IMR-90 (cell line): ENCODE measurements around the gene SS18. TPM values are rescaled to one million over a fixed set of nuclear protein-coding genes. Genes with fewer than 3 reads are reported as not detected.
A peak's percentile ranks its signal among the peaks of the same experiment; 100 is the strongest.

Experiments used
- ATAC-seq: fragments of 200-7000 bp; cut with Tn5 transposase; 2 replicates; pipeline ENCODE4 v1.9.1; 2020; ENCODE audit warnings: low read depth, mild to moderate bottlenecking, moderate library complexity
- BruUV-seq: library from RNA; stranded (reverse); fragments of 400-500 nt; replicated peaks from 2 replicates; lab custom pipeline; 2021; lab: Mats Ljungman, UMichigan
- CTCF ChIA-PET: fragments of 300-600 bp; formaldehyde crosslinking; extraction: SDS; loops from one replicate; lab custom pipeline; 2021; ENCODE audit warnings: antibody characterized with exemption; lab: Yijun Ruan, JAX
- POLR2A ChIA-PET: fragments of 300-600 bp; sonication (Branson Sonifier 250); formaldehyde crosslinking; loops from one replicate; lab custom pipeline; 2022; ENCODE audit warnings: antibody characterized with exemption; ENCODE audit not compliant: unreplicated experiment; lab: Charles Lee
- DNase-seq: peaks from one replicate; pipeline ENCODE4 v3.0.0; 2013
- H2AFZ ChIP-seq: replicated peaks from 2 replicates; pipeline ENCODE3; 2013; ENCODE audit warnings: low read length, mild to moderate bottlenecking; ENCODE audit not compliant: poor library complexity
- H2AK5ac ChIP-seq: 2 replicates; pipeline ENCODE4 v1.6.1; 2013; ENCODE audit warnings: low read depth, low read length, inconsistent platforms
- H2AK9ac ChIP-seq: replicated peaks from 2 replicates; pipeline ENCODE3; 2013; ENCODE audit warnings: mild to moderate bottlenecking, low read depth, low read length, moderate library complexity; ENCODE audit not compliant: poor library complexity
- H2BK120ac ChIP-seq: 2 replicates; pipeline ENCODE4 v1.6.1; 2013; ENCODE audit warnings: low read depth, low read length, inconsistent platforms
- H2BK15ac ChIP-seq: 3 replicates; pipeline ENCODE4 v1.6.1; 2013; ENCODE audit warnings: low read depth, low read length, inconsistent platforms
- H2BK20ac ChIP-seq: 2 replicates; pipeline ENCODE4 v1.6.1; 2013; ENCODE audit warnings: low read depth, mild to moderate bottlenecking, inconsistent platforms, low read length, moderate library complexity
- H2BK5ac ChIP-seq: 2 replicates; pipeline ENCODE4 v1.6.1; 2013; ENCODE audit warnings: mild to moderate bottlenecking, low read depth, low read length, inconsistent platforms; ENCODE audit not compliant: poor library complexity, severe bottlenecking
- H3K14ac ChIP-seq: replicated peaks from 2 replicates; pipeline ENCODE4 v1.6.1; 2013; ENCODE audit warnings: low read depth, low read length, inconsistent platforms
- H3K18ac ChIP-seq: 2 replicates; pipeline ENCODE4 v1.6.1; 2013; ENCODE audit warnings: low read depth, low read length, control low read depth
- H3K23ac ChIP-seq: 2 replicates; pipeline ENCODE4 v1.6.1; 2013; ENCODE audit warnings: low read depth, low read length, inconsistent platforms
- H3K27ac ChIP-seq: 2 replicates; pipeline ENCODE4 v1.5.1; 2013; ENCODE audit warnings: mild to moderate bottlenecking, control low read depth, low read length; ENCODE audit not compliant: insufficient read depth
- H3K27me3 ChIP-seq: 2 replicates; pipeline ENCODE4 v1.6.1; 2013; ENCODE audit warnings: low read length; ENCODE audit not compliant: control insufficient read depth, insufficient read depth
- H3K36me3 ChIP-seq: 2 replicates; pipeline ENCODE4 v1.6.1; 2013; ENCODE audit warnings: low read length, mixed read lengths; ENCODE audit not compliant: control insufficient read depth, insufficient read depth
- H3K4ac ChIP-seq: 2 replicates; pipeline ENCODE4 v1.6.1; 2013; ENCODE audit warnings: low read depth, low read length, inconsistent platforms
- H3K4me1 ChIP-seq: 2 replicates; pipeline ENCODE4 v1.6.1; 2013; ENCODE audit warnings: low read length, mixed read lengths; ENCODE audit not compliant: control insufficient read depth, insufficient read depth
- H3K4me2 ChIP-seq: 2 replicates; pipeline ENCODE4 v1.6.1; 2013; ENCODE audit warnings: low read depth, mild to moderate bottlenecking, control low read depth, low read length, moderate library complexity
- H3K4me3 ChIP-seq: 2 replicates; pipeline ENCODE4 v1.5.1; 2013; ENCODE audit warnings: low read depth, mild to moderate bottlenecking, control low read depth, low read length, moderate library complexity; ENCODE audit not compliant: insufficient read depth
- H3K56ac ChIP-seq: 2 replicates; pipeline ENCODE4 v1.6.1; 2013; ENCODE audit warnings: low read length, inconsistent platforms; ENCODE audit not compliant: insufficient read depth; ENCODE audit errors: extremely low read depth
- H3K79me1 ChIP-seq, 2 experiments: 2 replicates each; pipeline ENCODE4 v1.6.1; 2013; ENCODE audit warnings: low read length in 2 of 2, inconsistent platforms in 1 of 2, low read depth in 1 of 2
- H3K9ac ChIP-seq: 2 replicates; pipeline ENCODE4 v1.6.1; 2013; ENCODE audit warnings: low read depth, low read length, control low read depth
- H3K9me1 ChIP-seq: 2 replicates; pipeline ENCODE4 v1.6.1; 2013; ENCODE audit warnings: low read length, inconsistent platforms; ENCODE audit not compliant: insufficient read depth
- H3K9me3 ChIP-seq: 2 replicates; pipeline ENCODE4 v1.6.1; 2013; ENCODE audit warnings: low read length; ENCODE audit not compliant: control insufficient read depth, insufficient read depth
- H4K20me1 ChIP-seq: 2 replicates; pipeline ENCODE4 v1.6.1; 2013; ENCODE audit warnings: low read length, inconsistent platforms; ENCODE audit not compliant: insufficient read depth
- H4K5ac ChIP-seq: 2 replicates; pipeline ENCODE4 v1.6.1; 2013; ENCODE audit warnings: mild to moderate bottlenecking, low read depth, low read length, control low read depth
- H4K8ac ChIP-seq, 2 experiments: 2 replicates each; pipeline ENCODE4 v1.6.1; 2013; ENCODE audit warnings: low read depth in 2 of 2, low read length in 2 of 2, control low read depth in 1 of 2, inconsistent platforms in 1 of 2
- H4K91ac ChIP-seq: 2 replicates; pipeline ENCODE4 v1.6.1; 2013; ENCODE audit warnings: low read depth, low read length, inconsistent platforms; ENCODE audit not compliant: insufficient read depth
- BHLHE40 ChIP-seq: fragments of 150-350 bp; IDR thresholded peaks from 2 replicates; pipeline ENCODE4 v1.6.1; 2016; ENCODE audit warnings: mild to moderate bottlenecking, low read depth, low read length
- CEBPB ChIP-seq: IDR thresholded peaks from 2 replicates; pipeline ENCODE4 v1.6.1; 2012; ENCODE audit warnings: low read depth, low read length, improper control_type of control experiment
- CHD1 ChIP-seq: IDR thresholded peaks from 2 replicates; pipeline ENCODE4 v1.6.1; 2012; ENCODE audit warnings: low read depth, low read length, improper control_type of control experiment
- FOS ChIP-seq: fragments of 150-350 bp; IDR thresholded peaks from 2 replicates; pipeline ENCODE4 v1.6.1; 2016; ENCODE audit warnings: low read depth, low read length
- MAFK ChIP-seq: IDR thresholded peaks from 2 replicates; pipeline ENCODE4 v1.6.1; 2012; ENCODE audit warnings: low read depth, low read length, improper control_type of control experiment
- MAZ ChIP-seq: IDR thresholded peaks from 2 replicates; pipeline ENCODE4 v1.6.1; 2012; ENCODE audit warnings: low read depth, mild to moderate bottlenecking, low read length, improper control_type of control experiment, moderate library complexity, borderline replicate concordance
- NFE2L2 ChIP-seq: fragments of 150-350 bp; IDR thresholded peaks from 2 replicates; pipeline ENCODE4 v1.6.1; 2016; ENCODE audit warnings: low read depth, mild to moderate bottlenecking, low read length
- POLR2A ChIP-seq: IDR thresholded peaks from 2 replicates; pipeline ENCODE4 v1.6.1; 2012; ENCODE audit warnings: mild to moderate bottlenecking, low read depth, low read length
- RAD21 ChIP-seq: IDR thresholded peaks from 2 replicates; pipeline ENCODE4 v1.6.1; 2012; ENCODE audit warnings: low read length, improper control_type of control experiment
- RCOR1 ChIP-seq: IDR thresholded peaks from 2 replicates; pipeline ENCODE4 v1.6.1; 2012; ENCODE audit warnings: mild to moderate bottlenecking, low read length, improper control_type of control experiment; ENCODE audit not compliant: insufficient replicate concordance
- RFX5 ChIP-seq: IDR thresholded peaks from 2 replicates; pipeline ENCODE4 v1.8.0; 2012; ENCODE audit warnings: low read depth, mild to moderate bottlenecking, low read length, moderate library complexity
- SMC3 ChIP-seq: fragments of 150-350 bp; IDR thresholded peaks from 2 replicates; pipeline ENCODE4 v1.6.1; 2016; ENCODE audit warnings: low read depth, mild to moderate bottlenecking, antibody characterized with exemption, low read length, moderate library complexity
- USF2 ChIP-seq: fragments of 150-350 bp; IDR thresholded peaks from 2 replicates; pipeline ENCODE4 v1.6.1; 2017; ENCODE audit warnings: mild to moderate bottlenecking, antibody characterized with exemption, low read length, low read depth
- WGBS, 2 experiments: methylation state at CpG; one replicate each; pipeline versions ENCODE4 v1.1.5 to v1.1.7; 2013; ENCODE audit warnings: missing lambda C conversion rate in 2 of 2; ENCODE audit not compliant: insufficient read length in 1 of 2; ENCODE audit errors: extremely low coverage in 2 of 2; 5-methylcytosine and 5-hydroxymethylcytosine counted together
- dilution Hi-C: fragments of 300-500 bp; cut with HindIII; formaldehyde crosslinking; loops from one replicate; pipeline ENCODE4 v1.14.3; 2018; ENCODE audit warnings: low sequenced_read_pairs; ENCODE audit not compliant: unreplicated experiment
- in situ Hi-C: fragments of 300-500 bp; cut with MboI; formaldehyde crosslinking; loops from 3 replicates; pipeline ENCODE4 v1.14.3; 2019; ENCODE audit warnings: low sequenced_read_pairs, inconsistent platforms, mixed read lengths
- intact Hi-C: fragments of 100-400 bp; cut with micrococcal nuclease; formaldehyde crosslinking; loops from 2 replicates; pipeline ENCODE4 v1.10.0; 2022
- polyA plus RNA-seq, 3 experiments: library from polyadenylated mRNA; depleted of rRNA; stranded (reverse); fragments of >200 nt; gene quantifications; 2 replicates each; pipeline ENCODE4 v1.2.3, GENCODE V29; 2012; ENCODE audit warnings: low replicate concordance in 1 of 3
- total RNA-seq: library from RNA; depleted of rRNA; stranded (reverse); fragments of >200 nt; gene quantifications from 2 replicates; pipeline ENCODE4 v1.2.3, GENCODE V29; 2012

The SS18 gene
- total and polyA plus RNA-seq, 2 of the 4 experiments (the other 2 are of a cell fraction) = 112 to 242 TPM

- dilution Hi-C loops (no loop called here), intact Hi-C loops (no loop called here), in situ Hi-C loops (no loop called here)
- Histone ChIP-seq H3K4me1 (no peaks in the 10 kb centered on the region), H2BK120ac (no peak overlapping the region), H2AK9ac (no peak overlapping the region), H2AFZ (no peak overlapping the region), H3K9me3 (no peaks in the 10 kb centered on the region), H3K9me1 (no peaks in the 10 kb centered on the region), H4K5ac (no peak overlapping the region), H3K56ac (no peak overlapping the region), H3K79me1 (no peaks in the 10 kb centered on the region), H2BK15ac (no peak overlapping the region), H3K4me2 (no peak overlapping the region), H3K27me3 (no peaks in the 10 kb centered on the region), H2BK5ac (no peak overlapping the region), H4K91ac (no peak overlapping the region), H3K14ac (no peak overlapping the region), H2BK20ac (no peak overlapping the region), H3K27ac (no peak overlapping the region), H3K9ac (no peak overlapping the region), H2AK5ac (no peak overlapping the region), H4K20me1 (no peaks in the 10 kb centered on the region), H3K4me3 (no peak overlapping the region), H3K23ac (no peak overlapping the region), H3K36me3 (no peaks in the 10 kb centered on the region), H4K8ac (no peak overlapping the region), H3K18ac (no peak overlapping the region), H3K4ac (no peak overlapping the region)
- peak; percentile 31 for DNase-seq
- no CpG with 5 or more reads among the region's 1 CpG for WGBS, 2 experiments
- ChIA-PET CTCF (no interaction called here), POLR2A (no interaction called here)
- ATAC-seq = no peak
- no TSS peak for BruUV-seq
- TF ChIP-seq USF2 (no peak), SMC3 (no peak), RCOR1 (no peak), CHD1 (no peak), MAFK (no peak), FOS (no peak), NFE2L2 (no peak), MAZ (no peak), BHLHE40 (no peak), RFX5 (no peak), POLR2A (no peak), RAD21 (no peak), CEBPB (no peak)
These were observed 88.0 kb downstream of the SS18 start for GRCh38 chr18:26002375-26002910.
